Sigmoid colon (tissue), 7 donors: ENCODE measurements around the gene OPALIN. TPM values are rescaled to one million over a fixed set of nuclear protein-coding genes. Genes with fewer than 3 reads are reported as not detected.

Experiments
- DNase-seq: peaks from one replicate; pipeline ENCODE4 v3.0.0-alpha.2; 2019
- H3K27ac ChIP-seq, 4 donors: fragments of 200-600 bp; sonication (generic); one replicate each; pipeline ENCODE4 v1.5.1; 2016 to 2019; ENCODE audit warnings: mild to moderate bottlenecking in 1 of 4
- H3K27me3 ChIP-seq, 3 donors: fragments of 200-600 bp; sonication (generic); one replicate each; pipeline ENCODE4 v1.5.1; 2019; ENCODE audit warnings: mild to moderate bottlenecking in 1 of 3
- H3K36me3 ChIP-seq, 4 donors: fragments of 200-600 bp; sonication (generic); one replicate each; pipeline ENCODE4 v1.5.1; 2016 to 2019
- H3K4me1 ChIP-seq, 4 donors: fragments of 200-600 bp; sonication (generic); one replicate each; pipeline ENCODE4 v1.5.1; 2017 to 2019
- H3K4me3 ChIP-seq, 4 donors: fragments of 200-600 bp; sonication (generic); one replicate each; pipeline ENCODE4 v1.5.1; 2017 to 2019; ENCODE audit warnings: mild to moderate bottlenecking in 2 of 4, moderate library complexity in 1 of 4
- H3K9me3 ChIP-seq, 4 donors: fragments of 200-600 bp in 3 of 4; sonication (generic) in 3 of 4; one replicate each; pipeline versions ENCODE4 v1.5.1 to v1.6.1; 2013 to 2019
- CTCF ChIP-seq, 4 experiments: fragments of 450-650 bp in 3 of 4; fragments of 200-600 bp in 1 of 4; IDR thresholded peaks; one replicate each; pipeline ENCODE4 v1.5.1; 2016 to 2019; ENCODE audit warnings: antibody characterized with exemption in 4 of 4, mild to moderate bottlenecking in 3 of 4, moderate library complexity in 2 of 4
- EP300 ChIP-seq, 4 donors: sonication (generic); formaldehyde crosslinking; IDR thresholded peaks; one replicate each; pipeline ENCODE4 v1.6.1; 2017; ENCODE audit warnings: antibody characterized with exemption in 4 of 4
- POLR2A ChIP-seq, 2 donors: fragments of 450-650 bp; IDR thresholded peaks; one replicate each; pipeline ENCODE4 v1.6.1; 2016; ENCODE audit warnings: antibody characterized with exemption in 2 of 2, mild to moderate bottlenecking in 2 of 2, moderate library complexity in 2 of 2
- POLR2AphosphoS5 ChIP-seq, 4 donors: sonication (generic); formaldehyde crosslinking; IDR thresholded peaks; one replicate each; pipeline ENCODE4 v1.6.1; 2017; ENCODE audit warnings: antibody characterized with exemption in 4 of 4
- WGBS, 2 donors: extraction: QIAGEN DNeasy Blood & Tissue Kit; methylation state at CpG; one replicate each; pipeline ENCODE4 v1.1.7; 2013; 5-methylcytosine and 5-hydroxymethylcytosine counted together
- intact Hi-C: fragments of 100-400 bp; cut with DNase I; formaldehyde crosslinking; loops from one replicate; pipeline ENCODE4 v1.15.1; 2023
- polyA plus RNA-seq, 3 donors: library from polyadenylated mRNA; stranded (reverse); fragments of 200-250 nt; gene quantifications; one replicate each; pipeline ENCODE4 v1.2.3, GENCODE V29; 2013
- total RNA-seq, 4 donors: library from RNA; depleted of rRNA; stranded (reverse); fragments of >200 nt; gene quantifications; one replicate each; pipeline ENCODE4 v1.1.0, GENCODE V29; 2016
- donor health status: healthy with polysubstance abuse.
- donor health status: Bipolar disorder and iron deficiency.
- donor health status: healthy.

The OPALIN gene
- total and polyA plus RNA-seq, 7 donors: not detected

DNA sequence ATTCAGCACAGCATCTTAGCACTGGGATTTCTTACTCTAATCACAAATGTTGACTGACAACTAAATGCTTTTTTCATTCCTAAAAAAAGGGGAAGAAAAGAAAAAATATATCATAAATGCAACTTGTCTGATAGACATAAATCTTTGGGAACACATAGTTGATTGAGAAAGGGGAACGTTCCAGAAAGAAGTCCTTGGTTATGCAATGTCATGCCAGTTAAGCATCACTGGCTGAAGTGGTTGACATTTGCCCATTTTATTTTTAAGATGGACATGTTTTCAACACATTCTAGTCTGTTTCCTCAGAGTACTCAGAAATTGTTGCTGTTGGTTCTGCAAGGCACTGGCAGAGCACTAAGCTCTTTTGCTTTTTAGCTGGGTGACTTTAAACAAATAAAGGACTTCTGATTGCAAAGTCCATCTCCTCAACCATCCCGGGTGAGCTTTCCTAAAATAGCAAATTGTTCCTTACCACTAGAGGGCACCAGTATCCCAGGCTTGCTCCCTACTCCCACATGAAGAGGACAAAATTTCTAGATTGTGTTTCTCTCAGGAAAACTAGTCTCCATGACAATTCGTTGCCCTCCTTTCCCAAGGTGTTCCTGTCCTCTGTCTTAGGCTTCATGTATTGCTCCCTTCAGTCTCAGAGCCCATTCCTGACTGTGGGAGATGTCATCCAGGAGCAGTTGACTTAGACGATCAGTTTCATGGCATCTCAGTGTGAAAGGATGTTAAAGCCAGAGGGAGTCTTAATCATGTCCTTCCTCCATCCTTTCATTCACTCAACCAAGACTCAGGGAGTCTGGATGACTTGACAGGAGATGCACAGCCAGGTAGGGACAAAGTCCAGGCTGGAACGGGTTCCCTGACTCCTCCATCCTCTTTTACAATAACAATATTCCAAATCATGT lies 23.9 kb downstream of the OPALIN start:
- 23 to 48% methylated on average over 5 of the region's 5 CpGs for WGBS, 2 donors
- H3K9me3 ChIP-seq: no peaks in the 10 kb centered on the region
- H3K27ac ChIP-seq: no peak overlapping the region
- no peaks in the 10 kb centered on the region for H3K4me1 ChIP-seq
- TF ChIP-seq POLR2A (IDR thresholded peaks at IDR 0.05) (no peak), POLR2AphosphoS5 (IDR thresholded peaks at IDR 0.05) (no peak), CTCF (IDR thresholded peaks at IDR 0.05) (peak in 2 of 4 experiments; percentile 63 to 69), EP300 (IDR thresholded peaks at IDR 0.05) (no peak)
- no peaks in the 10 kb centered on the region for H3K27me3 ChIP-seq
- intact Hi-C loops: no loop called here
- no peak for DNase-seq
- no peak overlapping the region for H3K4me3 ChIP-seq
- H3K36me3 ChIP-seq: no peaks in the 10 kb centered on the region

- Histone ChIP-seq H3K9me3 (no peaks in the 10 kb centered on the region), H3K27ac (no peak overlapping the region), H3K4me3 (no peak overlapping the region), H3K4me1 (no peaks in the 10 kb centered on the region), H3K36me3 (no peaks in the 10 kb centered on the region), H3K27me3 (no peaks in the 10 kb centered on the region)
- 49 to 69% methylated on average over 1 of the region's 1 CpG for WGBS, 2 donors
- intact Hi-C loops: no loop called here
- TF ChIP-seq CTCF (IDR thresholded peaks at IDR 0.05): no peak
- TF ChIP-seq POLR2A (IDR thresholded peaks at IDR 0.05): no peak
- TF ChIP-seq EP300 (IDR thresholded peaks at IDR 0.05): no peak
- no peak for TF ChIP-seq POLR2AphosphoS5 (IDR thresholded peaks at IDR 0.05)
- DNase-seq: no peak
Observed at GRCh38 chr10:96333101-96333500, 25.7 kb downstream of the OPALIN start.

DNA sequence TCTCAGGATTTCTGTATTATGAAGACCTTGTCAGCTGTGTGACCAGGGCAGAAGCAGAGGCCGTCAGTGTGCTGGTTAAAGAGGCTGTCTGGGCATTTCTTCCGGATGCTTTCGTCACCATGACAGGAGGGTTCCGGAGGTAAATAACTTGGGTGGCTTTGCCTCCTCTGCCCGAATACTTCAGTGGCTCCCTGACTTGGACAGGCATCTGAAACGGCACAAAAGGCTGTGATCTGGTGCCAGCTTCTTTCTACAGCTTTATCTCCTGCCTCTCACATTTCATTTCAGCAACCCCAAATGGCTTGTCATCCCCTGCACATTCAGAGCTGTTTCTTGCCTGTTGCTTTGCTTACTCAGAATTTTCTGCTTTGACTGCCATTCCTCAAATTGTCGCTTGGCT lies 31.3 kb downstream of the OPALIN start:
- WGBS, 2 donors: 88 to 93% methylated on average over 7 of the region's 7 CpGs
- Histone ChIP-seq H3K27ac (no peak overlapping the region), H3K9me3 (no peaks in the 10 kb centered on the region), H3K36me3 (no peaks in the 10 kb centered on the region), H3K4me1 (no peaks in the 10 kb centered on the region), H3K27me3 (peaks cover 0 to 4% (median 0%) of the 10 kb centered on the region in 3 donors), H3K4me3 (no peak overlapping the region)
- DNase-seq: no peak
- TF ChIP-seq EP300 (IDR thresholded peaks at IDR 0.05) (no peak), POLR2A (IDR thresholded peaks at IDR 0.05) (no peak), CTCF (IDR thresholded peaks at IDR 0.05) (no peak), POLR2AphosphoS5 (IDR thresholded peaks at IDR 0.05) (no peak)
- intact Hi-C loops: no loop called here

GRCh38 chr10:96325719-96326373 lies 33.0 kb downstream of the OPALIN start:
- H3K9me3 ChIP-seq: no peaks in the 10 kb centered on the region
- intact Hi-C loops: no loop called here
- 79 to 81% methylated on average over 4 of the region's 4 CpGs for WGBS, 2 donors

More at GRCh38 chr10:96325719-96326373, 33.0 kb downstream of the OPALIN start:
- Histone ChIP-seq H3K4me1 (no peaks in the 10 kb centered on the region), H3K36me3 (no peaks in the 10 kb centered on the region), H3K27me3 (peaks cover 0 to 4% (median 0%) of the 10 kb centered on the region in 3 donors), H3K4me3 (no peak overlapping the region), H3K27ac (no peak overlapping the region)
- no peak for DNase-seq
- TF ChIP-seq CTCF (IDR thresholded peaks at IDR 0.05) (no peak), POLR2A (IDR thresholded peaks at IDR 0.05) (no peak), EP300 (IDR thresholded peaks at IDR 0.05) (no peak), POLR2AphosphoS5 (IDR thresholded peaks at IDR 0.05) (no peak)
